CD14-positive monocyte (primary cell): Measurements from ENCODE around the gene CNNM1. TPM values are rescaled to one million over a fixed set of nuclear protein-coding genes. Genes with fewer than 3 reads are reported as not detected.

Experiments
- DNase-seq, 3 donors: peaks; one replicate each; pipeline ENCODE4 v3.0.0-alpha.2; 2011 to 2022
- H2AFZ ChIP-seq: 2 replicates; pipeline ENCODE4 v1.6.0; 2012; ENCODE audit warnings: mild to moderate bottlenecking, low read depth, low read length, inconsistent platforms; ENCODE audit not compliant: insufficient read depth, poor library complexity, severe bottlenecking
- H3K27ac ChIP-seq, 2 donors: 1 replicate in 1 of 2; 2 replicates in 1 of 2; pipeline ENCODE4 v1.5.1; 2012 to 2013; ENCODE audit warnings: low read length in 2 of 2, control low read depth in 1 of 2, inconsistent platforms in 1 of 2, low read depth in 1 of 2, mild to moderate bottlenecking in 1 of 2
- H3K27me3 ChIP-seq, 2 donors: one replicate each; pipeline versions ENCODE4 v1.6.0 to v1.6.1; 2011 to 2013; ENCODE audit warnings: low read length in 2 of 2; ENCODE audit not compliant: control insufficient read depth in 2 of 2, insufficient read depth in 2 of 2
- H3K36me3 ChIP-seq, 2 donors: replicated peaks in 1 of 2; 1 replicate in 1 of 2; 2 replicates in 1 of 2; pipeline versions ENCODE4 v1.5.1 to v1.6.1; 2012 to 2013; ENCODE audit warnings: low read length in 2 of 2, control low read depth in 1 of 2, inconsistent platforms in 1 of 2, mild to moderate bottlenecking in 1 of 2; ENCODE audit not compliant: insufficient read depth in 2 of 2, control insufficient read depth in 1 of 2
- H3K4me1 ChIP-seq, 2 donors: 1 replicate in 1 of 2; 2 replicates in 1 of 2; pipeline versions ENCODE4 v1.5.1 to v1.6.1; 2012 to 2013; ENCODE audit warnings: low read length in 2 of 2, control low read depth in 1 of 2, inconsistent platforms in 1 of 2, mild to moderate bottlenecking in 1 of 2, moderate library complexity in 1 of 2; ENCODE audit not compliant: insufficient read depth in 2 of 2, control insufficient read depth in 1 of 2
- H3K4me2 ChIP-seq: replicated peaks from 2 replicates; pipeline ENCODE3; 2012; ENCODE audit warnings: low read length, moderate library complexity, mild to moderate bottlenecking; ENCODE audit not compliant: poor library complexity, severe bottlenecking; ENCODE audit errors: extremely low read depth
- H3K4me3 ChIP-seq, 3 experiments: fragments of 200-600 bp in 1 of 3; sonication (generic) in 1 of 3; replicated peaks in 1 of 3; 1 replicate in 2 of 3; 2 replicates in 1 of 3; pipeline ENCODE4 v1.5.1; 2011 to 2013; ENCODE audit warnings: low read length in 3 of 3, mild to moderate bottlenecking in 3 of 3, control low read depth in 2 of 3, low read depth in 2 of 3, inconsistent platforms in 1 of 3, moderate library complexity in 1 of 3
- H3K79me2 ChIP-seq: 2 replicates; pipeline ENCODE4 v1.6.0; 2012; ENCODE audit warnings: mild to moderate bottlenecking, control low read depth, inconsistent platforms, low read length, moderate library complexity; ENCODE audit not compliant: insufficient read depth
- H3K9ac ChIP-seq: 2 replicates; pipeline ENCODE4 v1.6.0; 2017; ENCODE audit warnings: low read length, mild to moderate bottlenecking; ENCODE audit not compliant: insufficient read depth, poor library complexity, severe bottlenecking
- H3K9me3 ChIP-seq, 2 donors: replicated peaks in 1 of 2; 1 replicate in 1 of 2; 2 replicates in 1 of 2; pipeline versions ENCODE4 v1.5.1 to v1.6.1; 2012 to 2013; ENCODE audit warnings: low read length in 2 of 2, control low read depth in 1 of 2; ENCODE audit not compliant: control insufficient read depth in 1 of 2, insufficient read depth in 1 of 2
- H4K20me1 ChIP-seq: 2 replicates; pipeline ENCODE4 v1.6.0; 2012; ENCODE audit warnings: mild to moderate bottlenecking, low read length, control low read depth, moderate library complexity; ENCODE audit not compliant: insufficient read depth
- H3K27ac Mint-ChIP-seq, 7 donors: one replicate each; pipeline ENCODE4 v1.8.0; 2020; ENCODE audit warnings: mild to moderate bottlenecking in 7 of 7, mixed read lengths in 7 of 7, moderate library complexity in 6 of 7, inconsistent platforms in 2 of 7
- H3K27me3 Mint-ChIP-seq, 3 donors: one replicate each; pipeline ENCODE4 v1.8.0; 2021 to 2022; ENCODE audit warnings: low read depth in 3 of 3, mild to moderate bottlenecking in 3 of 3, mixed read lengths in 3 of 3, moderate library complexity in 3 of 3, inconsistent platforms in 1 of 3
- H3K36me3 Mint-ChIP-seq, 2 donors: one replicate each; pipeline ENCODE4 v1.8.0; 2020; ENCODE audit warnings: mixed read lengths in 2 of 2, inconsistent platforms in 1 of 2, mild to moderate bottlenecking in 1 of 2
- H3K4me1 Mint-ChIP-seq: one replicate; pipeline ENCODE4 v1.8.0; 2020; ENCODE audit warnings: mild to moderate bottlenecking, mixed read lengths
- H3K4me3 Mint-ChIP-seq, 2 donors: one replicate each; pipeline ENCODE4 v1.8.0; 2020; ENCODE audit warnings: mild to moderate bottlenecking in 2 of 2, mixed read lengths in 2 of 2, moderate library complexity in 1 of 2
- H3K9me3 Mint-ChIP-seq, 7 donors: one replicate each; pipeline ENCODE4 v1.8.0; 2020 to 2022; ENCODE audit warnings: mixed read lengths in 7 of 7, mild to moderate bottlenecking in 6 of 7, moderate library complexity in 6 of 7, inconsistent platforms in 2 of 7
- CTCF ChIP-seq: fragments of 200-600 bp; IDR thresholded peaks from one replicate; pipeline ENCODE4 v1.8.0; 2022; ENCODE audit warnings: antibody characterized with exemption, mild to moderate bottlenecking
- WGBS: methylation state at CpG from one replicate; pipeline ENCODE4 v1.1.5; 2013; ENCODE audit warnings: missing lambda C conversion rate; ENCODE audit not compliant: insufficient coverage; 5-methylcytosine and 5-hydroxymethylcytosine counted together
- intact Hi-C, 2 donors: fragments of 100-400 bp; cut with micrococcal nuclease; formaldehyde crosslinking; loops; one replicate each; pipeline versions ENCODE4 v1.15.0 to v1.15.1; 2023
- polyA plus RNA-seq, 3 donors: library from polyadenylated mRNA; depleted of rRNA in 1 of 3; unstranded in 2 of 3; stranded (reverse) in 1 of 3; fragments of 300-500 nt in 2 of 3; fragments of >200 nt in 1 of 3; fragmentation: Illumina TruSeq in 2 of 3; gene quantifications; 1 replicate in 2 of 3; 2 replicates in 1 of 3; pipeline ENCODE4 v1.2.3, GENCODE V29; 2012 to 2021

CNNM1 gene
- polyA plus RNA-seq, 3 donors: not detected

GRCh38 chr10:99341248-99341647, 12.1 kb downstream of the CNNM1 start:
- Histone ChIP-seq H3K4me3 (no peak overlapping the region), H3K9me3 (no peaks in the 10 kb centered on the region), H2AFZ (no peak overlapping the region), H3K9ac (no peak overlapping the region), H3K79me2 (no peaks in the 10 kb centered on the region), H4K20me1 (no peaks in the 10 kb centered on the region), H3K4me1 (no peaks in the 10 kb centered on the region), H3K4me2 (no peak overlapping the region), H3K36me3 (no peaks in the 10 kb centered on the region), H3K27me3 (no peaks in the 10 kb centered on the region), H3K27ac (no peak overlapping the region)
- H3K4me3 Mint-ChIP-seq: no peak overlapping the region
- WGBS: 60% methylated on average over 2 of the region's 3 CpGs
- no peaks in the 10 kb centered on the region for H3K4me1 Mint-ChIP-seq
- H3K27ac Mint-ChIP-seq: no peak overlapping the region
- H3K36me3 Mint-ChIP-seq: no peaks in the 10 kb centered on the region
- H3K9me3 Mint-ChIP-seq: no peaks in the 10 kb centered on the region
- intact Hi-C loops: no loop called here
- DNase-seq: no peak
- H3K27me3 Mint-ChIP-seq: peaks cover 0 to 5% (median 0%) of the 10 kb centered on the region in 3 donors
- TF ChIP-seq CTCF: no peak

GRCh38 chr10:99341860-99342490, 12.8 kb downstream of the CNNM1 start:
- Mint-ChIP-seq H3K4me1 (no peaks in the 10 kb centered on the region), H3K27me3 (peaks cover 0 to 6% (median 0%) of the 10 kb centered on the region in 3 donors), H3K27ac (no peak overlapping the region), H3K36me3 (no peaks in the 10 kb centered on the region), H3K4me3 (no peak overlapping the region), H3K9me3 (no peaks in the 10 kb centered on the region)
- Histone ChIP-seq H3K27me3 (no peaks in the 10 kb centered on the region), H3K4me3 (no peak overlapping the region), H3K4me1 (no peaks in the 10 kb centered on the region), H3K4me2 (no peak overlapping the region), H3K9ac (no peak overlapping the region), H2AFZ (no peak overlapping the region), H4K20me1 (no peaks in the 10 kb centered on the region), H3K36me3 (no peaks in the 10 kb centered on the region), H3K9me3 (no peaks in the 10 kb centered on the region), H3K79me2 (no peaks in the 10 kb centered on the region), H3K27ac (no peak overlapping the region)
- no peak for TF ChIP-seq CTCF
- intact Hi-C loops: no loop called here
- WGBS: no CpG with 5 or more reads among the region's 3 CpGs
- no peak for DNase-seq
